ENCODE data around the gene EPN1.

GRCh38 chr19:55699221-55699620 lies 24.2 kb downstream of the EPN1 start:
- TF ChIP-seq POLR2A (IDR thresholded peaks at IDR 0.05; ENCODE audit: low read depth, low read length) (no peak), POLR2AphosphoS5 (IDR thresholded peaks at IDR 0.05; ENCODE audit: low read depth, low read length) (no peak)
